Large intestine (tissue), 3 donors: Measurements from ENCODE around the gene HOXB9. TPM values are rescaled to one million over a fixed set of nuclear protein-coding genes. Genes with fewer than 3 reads are reported as not detected.
A peak's percentile ranks its signal among the peaks of the same experiment; 100 is the strongest.

Experiments
- DNase-seq, 2 donors: peaks; one replicate each; pipeline versions ENCODE4 v3.0.0 to v3.0.0-alpha.2; 2013
- H3K27ac ChIP-seq: one replicate; pipeline ENCODE4 v1.5.1; 2013; ENCODE audit warnings: low read length
- H3K27me3 ChIP-seq: 2 replicates; pipeline ENCODE4 v1.6.1; 2013; ENCODE audit warnings: low read length; ENCODE audit not compliant: control insufficient read depth, insufficient read depth
- H3K36me3 ChIP-seq: 2 replicates; pipeline ENCODE4 v1.6.1; 2013; ENCODE audit warnings: low read length; ENCODE audit not compliant: control insufficient read depth, insufficient read depth
- H3K4me1 ChIP-seq: one replicate; pipeline ENCODE4 v1.6.1; 2013; ENCODE audit warnings: low read length; ENCODE audit not compliant: control insufficient read depth, insufficient read depth
- H3K4me3 ChIP-seq: one replicate; pipeline ENCODE4 v1.5.1; 2013; ENCODE audit warnings: low read length
- H3K9me3 ChIP-seq: one replicate; pipeline ENCODE4 v1.6.1; 2013; ENCODE audit warnings: mild to moderate bottlenecking, low read depth, low read length, moderate library complexity; ENCODE audit not compliant: control insufficient read depth
- WGBS: methylation state at CpG from one replicate; pipeline ENCODE4 v1.1.5; 2013; ENCODE audit warnings: low lambda C conversion rate; ENCODE audit not compliant: insufficient coverage; 5-methylcytosine and 5-hydroxymethylcytosine counted together
- polyA plus RNA-seq: library from polyadenylated mRNA; unstranded; fragments of 120-200 nt; gene quantifications from one replicate; pipeline ENCODE4 v1.2.1, GENCODE V29; 2013

HOXB9 gene
- polyA plus RNA-seq, 1 donor: 0.03 TPM

DNA sequence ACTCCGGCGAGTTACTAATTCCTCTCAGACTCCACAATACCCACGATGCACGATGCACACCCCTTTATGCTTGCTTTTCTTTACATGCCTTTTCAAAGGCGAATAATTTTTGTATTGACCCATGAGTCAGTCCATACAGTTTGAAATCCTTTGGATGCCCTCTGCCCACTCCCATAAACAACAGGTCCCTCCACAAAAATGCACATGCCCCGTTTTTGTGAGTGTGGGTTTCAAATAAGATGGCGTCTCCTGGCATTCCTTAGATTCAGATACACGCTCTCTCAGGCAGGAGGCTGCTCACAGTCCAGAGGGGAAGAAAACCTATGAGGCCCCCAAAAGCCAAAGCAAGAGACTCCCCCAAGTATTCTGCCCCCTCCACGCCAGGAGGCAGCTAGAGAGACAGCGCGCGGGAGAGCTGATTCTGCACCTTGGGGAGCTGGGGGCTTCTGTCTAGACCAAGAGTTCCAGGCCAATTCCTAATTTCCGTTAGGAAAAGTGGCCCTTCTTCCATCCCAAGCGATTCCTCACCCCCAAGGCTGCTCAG lies 19.6 kb upstream of the HOXB9 start:
- Histone ChIP-seq H3K36me3 (no peaks in the 10 kb centered on the region), H3K27ac (no peak overlapping the region), H3K4me1 (peaks cover 13% of the 10 kb centered on the region), H3K4me3 (peak overlapping the region; percentile 21), H3K9me3 (peaks cover 21% of the 10 kb centered on the region), H3K27me3 (peaks cover 95% of the 10 kb centered on the region)
- DNase-seq: no peak
- no CpG with 5 or more reads among the region's 14 CpGs for WGBS

DNA sequence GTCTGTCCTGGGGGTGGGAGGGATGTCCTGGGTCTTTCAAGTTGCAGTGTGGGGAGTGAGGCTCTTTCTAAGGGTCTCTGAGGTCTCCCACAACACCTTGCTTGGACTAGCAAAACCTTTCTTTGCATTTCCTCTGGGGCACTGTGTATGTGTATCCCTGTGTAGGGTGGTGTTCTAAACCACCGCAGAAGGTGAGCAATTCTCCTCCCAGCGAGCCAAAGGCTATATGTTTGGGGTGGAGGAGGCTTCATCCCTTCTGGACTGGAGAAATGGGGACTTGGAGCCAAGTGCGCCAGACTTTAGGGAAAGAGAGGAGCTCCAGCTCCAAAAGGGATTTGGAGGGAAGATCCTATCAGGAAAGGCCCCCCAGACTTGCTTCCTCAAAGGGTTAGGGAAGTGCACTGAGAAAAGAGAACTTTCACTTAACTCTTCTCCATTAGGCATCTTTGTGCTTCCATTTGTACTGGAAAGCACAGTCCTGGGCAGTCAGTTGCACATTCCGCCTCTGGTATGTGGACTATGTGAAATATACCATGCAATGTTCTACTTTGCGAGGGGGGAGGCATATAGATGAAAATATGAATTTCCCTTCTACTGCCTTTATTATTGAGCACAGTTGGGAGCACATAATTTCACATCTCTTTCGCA lies 18.9 kb upstream of the HOXB9 start:
- no peak overlapping the region for H3K4me3 ChIP-seq
- no peak overlapping the region for H3K27ac ChIP-seq
- H3K27me3 ChIP-seq: peaks cover 98% of the 10 kb centered on the region
- no peak for DNase-seq
- H3K4me1 ChIP-seq: peaks cover 13% of the 10 kb centered on the region
- no peaks in the 10 kb centered on the region for H3K36me3 ChIP-seq
- H3K9me3 ChIP-seq: peaks cover 21% of the 10 kb centered on the region
- 33% methylated on average over 1 of the region's 6 CpGs for whole genome bisulfite sequencing

DNA sequence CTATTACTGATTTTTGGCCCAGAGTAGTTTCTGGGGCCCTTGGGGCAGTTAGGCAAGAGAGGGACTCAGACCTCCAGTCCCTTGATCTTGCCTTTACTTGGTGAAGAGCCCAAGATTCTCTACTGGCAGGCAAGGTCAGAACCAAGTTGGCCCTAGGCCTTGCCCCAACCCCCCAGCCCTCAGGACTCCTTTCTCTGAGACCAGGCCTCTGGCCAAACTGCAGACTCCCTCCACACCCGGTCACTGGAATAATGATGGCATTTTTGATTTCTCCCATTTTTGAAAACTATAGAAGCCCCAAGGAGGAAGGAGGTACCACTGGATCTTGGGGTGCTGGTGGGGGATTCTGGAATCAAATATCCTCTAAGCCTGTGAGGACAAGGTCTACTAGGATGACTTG lies 18.0 kb upstream of the HOXB9 start:
- peaks cover 13% of the 10 kb centered on the region for H3K4me1 ChIP-seq
- no peak overlapping the region for H3K4me3 ChIP-seq
- WGBS: no CpG with 5 or more reads among the region's 1 CpG
- peaks cover 21% of the 10 kb centered on the region for H3K9me3 ChIP-seq
- H3K36me3 ChIP-seq: no peaks in the 10 kb centered on the region
- no peak overlapping the region for H3K27ac ChIP-seq
- H3K27me3 ChIP-seq: peaks cover 99% of the 10 kb centered on the region
- DNase-seq: no peak

DNA sequence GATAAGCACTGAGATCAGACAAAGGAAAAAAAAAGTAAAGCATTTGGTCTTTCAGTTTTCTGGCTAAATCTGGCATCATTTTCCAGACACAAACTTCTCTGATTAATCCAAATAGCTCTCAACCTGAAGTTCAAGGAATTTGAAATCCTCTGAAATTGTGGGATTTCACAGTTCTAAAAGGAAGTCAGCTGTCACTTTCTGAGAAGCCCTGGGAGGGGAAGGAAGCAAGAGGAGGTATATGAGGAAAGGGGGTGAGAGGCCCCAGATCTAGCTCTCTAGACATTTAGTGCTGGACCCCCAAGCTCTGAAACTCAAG lies 17.5 kb upstream of the HOXB9 start:
- Histone ChIP-seq H3K36me3 (no peaks in the 10 kb centered on the region), H3K4me3 (no peak overlapping the region), H3K27me3 (peaks cover 100% of the 10 kb centered on the region), H3K27ac (no peak overlapping the region), H3K4me1 (peaks cover 14% of the 10 kb centered on the region), H3K9me3 (peaks cover 21% of the 10 kb centered on the region)
- no peak for DNase-seq

DNA sequence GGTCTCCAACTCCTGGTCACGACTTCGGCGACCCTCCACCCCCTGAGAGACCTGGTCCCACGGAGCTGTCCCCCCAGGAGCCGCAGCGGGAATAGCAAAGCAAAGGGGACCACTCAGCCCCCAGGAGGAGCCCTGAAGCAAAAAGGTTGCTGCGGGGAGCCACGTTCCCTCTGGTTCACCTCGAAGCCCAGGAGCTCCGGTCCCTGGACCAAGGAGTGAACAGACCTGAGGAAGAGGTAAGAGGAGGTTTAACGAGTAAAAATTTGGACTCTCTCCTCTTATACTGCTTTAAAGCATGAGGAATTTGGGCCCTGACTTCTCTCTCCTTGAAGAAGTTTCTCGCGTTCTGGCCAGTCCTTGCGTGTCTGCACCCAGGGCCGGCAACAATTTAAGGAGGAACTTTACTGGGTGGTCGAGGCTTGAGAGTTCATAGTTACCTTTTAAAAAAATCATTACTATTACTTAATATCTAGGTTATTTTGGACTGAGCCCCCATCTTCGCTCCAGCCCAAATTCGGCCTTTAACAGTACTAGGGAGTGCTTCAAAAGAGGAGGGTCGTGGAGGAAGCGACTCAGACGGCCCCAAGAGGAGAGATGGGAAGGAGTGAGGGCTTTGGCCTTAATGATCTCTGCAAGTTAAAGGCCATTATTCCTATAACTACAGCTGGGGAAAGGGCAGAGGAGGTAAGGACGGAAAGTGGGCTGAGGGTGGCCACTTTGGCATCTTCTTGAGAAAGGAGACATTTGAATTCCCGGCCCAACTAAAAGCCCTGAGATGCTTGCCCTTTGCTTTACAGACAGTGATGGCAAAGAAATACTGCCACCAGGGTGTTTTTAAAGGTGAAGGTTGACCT lies 16.9 kb upstream of the HOXB9 start:
- no peak for DNase-seq
- Histone ChIP-seq H3K4me1 (peaks cover 16% of the 10 kb centered on the region), H3K27me3 (peaks cover 100% of the 10 kb centered on the region), H3K4me3 (no peak overlapping the region), H3K36me3 (no peaks in the 10 kb centered on the region), H3K9me3 (peaks cover 21% of the 10 kb centered on the region), H3K27ac (no peak overlapping the region)
- no CpG with 5 or more reads among the region's 23 CpGs for WGBS

DNA sequence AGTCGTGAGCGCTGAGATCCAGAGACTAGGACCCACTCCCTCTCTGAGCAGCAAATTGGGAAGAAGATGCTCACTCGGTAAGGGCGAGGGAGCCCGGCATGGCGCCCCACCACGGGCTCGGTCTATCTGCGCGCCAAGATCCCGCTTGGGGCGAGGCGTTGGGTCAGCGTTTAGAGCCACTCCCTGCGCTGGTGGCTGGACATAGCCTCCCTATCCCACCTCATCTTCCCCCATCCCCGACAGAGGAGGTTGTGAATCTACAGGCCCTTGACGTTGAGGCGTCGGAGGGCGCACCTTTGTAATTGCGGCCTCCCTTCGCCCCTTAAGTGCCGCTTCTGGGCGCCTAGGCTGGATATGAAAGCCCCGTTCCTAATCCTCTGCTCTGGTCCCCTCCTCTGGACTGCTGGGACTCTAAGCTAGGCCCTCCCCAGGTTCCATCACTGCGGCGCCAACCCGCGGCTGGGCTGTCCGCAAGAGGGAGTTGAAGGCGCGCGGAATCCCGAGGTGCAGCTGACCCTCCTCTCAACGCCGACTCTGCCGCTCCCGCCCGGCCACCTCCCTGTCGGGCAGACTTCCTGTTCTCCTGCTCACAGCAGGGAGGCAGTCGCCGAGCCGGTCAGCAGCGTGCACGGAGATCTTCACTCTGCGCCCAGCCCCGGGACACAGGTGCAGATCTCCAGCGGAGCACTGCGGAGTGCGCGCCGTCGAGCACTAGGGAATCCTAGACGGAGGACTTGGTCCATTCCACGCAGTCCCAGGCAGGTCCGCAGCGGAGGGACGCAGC lies 16.1 kb upstream of the HOXB9 start:
- Histone ChIP-seq H3K4me1 (peaks cover 11% of the 10 kb centered on the region), H3K27ac (no peak overlapping the region), H3K27me3 (peaks cover 100% of the 10 kb centered on the region), H3K9me3 (peaks cover 21% of the 10 kb centered on the region), H3K4me3 (no peak overlapping the region), H3K36me3 (no peaks in the 10 kb centered on the region)
- no CpG with 5 or more reads among the region's 58 CpGs for WGBS
- DNase-seq: no peak

DNA sequence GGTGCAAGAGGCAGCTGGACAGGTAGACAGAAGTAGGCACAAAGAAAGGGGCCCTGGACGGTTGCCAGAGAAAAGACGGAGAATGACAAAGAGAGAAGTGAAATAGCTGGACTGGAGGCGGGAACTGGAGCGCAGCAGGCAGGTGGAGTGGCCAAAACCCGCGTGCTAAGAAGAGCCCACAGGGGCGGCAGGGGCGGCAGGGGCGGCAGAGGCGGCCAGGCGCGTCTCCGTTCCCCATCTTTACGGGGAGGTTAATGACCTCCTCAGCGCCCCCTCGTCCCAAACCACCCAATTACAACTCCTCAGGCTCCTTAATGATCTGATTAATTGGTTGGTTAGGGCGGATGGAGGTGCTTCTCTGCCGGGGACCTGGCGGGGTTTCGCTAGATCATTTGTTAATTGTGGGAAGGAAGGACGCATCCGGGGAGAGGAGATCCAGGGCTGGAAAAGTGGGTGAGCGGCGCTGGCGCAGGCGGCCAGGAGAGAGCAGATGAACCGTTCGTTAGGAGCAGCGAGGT lies 15.4 kb upstream of the HOXB9 start:
- H3K27me3 ChIP-seq: peaks cover 100% of the 10 kb centered on the region
- no peak overlapping the region for H3K4me3 ChIP-seq
- peaks cover 10% of the 10 kb centered on the region for H3K4me1 ChIP-seq
- DNase-seq: no peak
- H3K9me3 ChIP-seq: peaks cover 20% of the 10 kb centered on the region
- WGBS: 0% methylated on average over 1 of the region's 29 CpGs
- H3K36me3 ChIP-seq: no peaks in the 10 kb centered on the region
- H3K27ac ChIP-seq: no peak overlapping the region

DNA sequence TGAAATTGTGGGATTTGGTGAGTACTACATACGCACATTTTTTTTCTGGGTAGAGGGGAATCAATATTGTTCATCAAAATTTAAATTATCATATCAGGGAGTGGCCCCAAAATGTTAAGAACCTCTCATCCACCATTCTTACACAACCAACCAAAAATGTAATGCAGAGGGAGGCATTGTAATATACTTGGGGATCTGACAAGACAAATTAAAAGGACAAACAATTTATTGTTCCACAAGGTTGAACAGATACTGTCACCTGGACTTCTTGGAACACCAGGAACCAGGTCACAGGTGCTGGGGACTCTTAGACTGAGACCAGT lies 14.7 kb upstream of the HOXB9 start:
- DNase-seq: no peak
- H3K4me1 ChIP-seq: peaks cover 2% of the 10 kb centered on the region
- peaks cover 13% of the 10 kb centered on the region for H3K9me3 ChIP-seq
- H3K27ac ChIP-seq: no peak overlapping the region
- H3K36me3 ChIP-seq: no peaks in the 10 kb centered on the region
- peaks cover 100% of the 10 kb centered on the region for H3K27me3 ChIP-seq
- WGBS: no CpG with 5 or more reads among the region's 1 CpG
- no peak overlapping the region for H3K4me3 ChIP-seq

DNA sequence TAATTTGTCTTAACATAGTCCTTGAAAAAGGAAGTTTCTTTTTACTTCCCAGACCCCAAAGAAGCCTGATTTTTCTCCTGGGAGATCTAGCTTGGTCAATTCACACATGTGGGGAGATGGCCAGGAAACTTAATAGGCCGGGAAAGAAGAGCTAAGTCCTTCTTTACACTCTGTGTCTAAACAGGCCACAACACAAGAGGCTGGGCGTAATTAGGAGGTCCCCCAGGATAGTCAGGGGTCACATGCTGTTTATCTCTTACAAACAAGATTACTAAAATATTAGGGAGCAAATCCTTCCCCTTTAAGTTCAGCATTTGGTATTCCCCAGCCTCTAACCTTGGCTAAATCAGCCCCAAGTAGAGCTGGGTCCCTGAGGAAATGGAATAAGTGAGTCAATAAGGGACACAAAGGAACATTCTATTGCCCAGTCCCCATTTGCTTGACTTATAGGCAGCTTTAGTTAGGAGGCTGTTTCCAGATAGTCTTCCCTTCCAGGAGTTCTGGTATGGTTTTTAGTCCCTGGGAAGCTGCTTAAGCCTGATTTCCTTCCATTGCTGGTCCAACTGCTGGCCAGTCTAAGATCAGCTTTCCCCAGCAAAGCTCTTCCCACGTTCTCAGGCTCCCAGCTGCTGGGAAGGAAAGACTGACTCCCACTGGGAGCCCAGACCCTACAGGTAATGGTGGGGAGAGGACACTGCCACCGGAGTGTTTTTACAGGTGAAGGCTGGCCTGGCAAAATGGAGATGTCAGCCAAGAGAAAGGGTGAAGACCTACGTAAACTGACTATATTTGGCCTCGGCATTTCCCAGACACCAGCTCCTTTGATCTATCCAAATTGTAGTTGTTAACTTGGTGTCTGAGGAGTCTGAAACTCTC lies 14.1 kb upstream of the HOXB9 start:
- Histone ChIP-seq H3K9me3 (peaks cover 13% of the 10 kb centered on the region), H3K36me3 (no peaks in the 10 kb centered on the region), H3K27ac (no peak overlapping the region), H3K4me1 (peaks cover 3% of the 10 kb centered on the region), H3K27me3 (peaks cover 100% of the 10 kb centered on the region), H3K4me3 (no peak overlapping the region)
- DNase-seq: no peak
- WGBS: no CpG with 5 or more reads among the region's 6 CpGs
